Keratinocyte (primary cell): Measurements from ENCODE around the gene INVS. TPM values are rescaled to one million over a fixed set of nuclear protein-coding genes. Genes with fewer than 3 reads are reported as not detected.

ENCODE experiments used
- DNase-seq: peaks from one replicate; pipeline ENCODE4 v3.0.0-alpha.2; 2011; ENCODE audit warnings: low read depth, missing footprints, low spot score
- FAIRE-seq: peaks from 2 replicates; lab custom pipeline; 2011; peaks lifted over from hg19 to GRCh38; lab: Jason Lieb, UNC
- H2AFZ ChIP-seq: 2 replicates; pipeline ENCODE4 v1.6.0; 2012; ENCODE audit warnings: low read length, control low read depth, inconsistent platforms; ENCODE audit not compliant: control insufficient read depth
- H3K27ac ChIP-seq: 2 replicates; pipeline ENCODE4 v1.5.1; 2011; ENCODE audit warnings: low read length; ENCODE audit not compliant: control insufficient read depth, insufficient read depth
- H3K27me3 ChIP-seq: 3 replicates; pipeline ENCODE4 v1.6.0; 2011; ENCODE audit warnings: low read length; ENCODE audit not compliant: control insufficient read depth, insufficient read depth; ENCODE audit errors: extremely low read depth
- H3K36me3 ChIP-seq, 2 experiments: 2 replicates in 1 of 2; 3 replicates in 1 of 2; pipeline ENCODE4 v1.5.1; 2011; ENCODE audit warnings: low read length in 2 of 2, mild to moderate bottlenecking in 1 of 2; ENCODE audit not compliant: control insufficient read depth in 2 of 2, insufficient read depth in 2 of 2; ENCODE audit errors: extremely low read depth in 1 of 2
- H3K4me1 ChIP-seq: 3 replicates; pipeline ENCODE4 v1.5.1; 2011; ENCODE audit warnings: low read length; ENCODE audit not compliant: control insufficient read depth, insufficient read depth; ENCODE audit errors: extremely low read depth
- H3K4me2 ChIP-seq: 3 replicates; pipeline ENCODE4 v1.6.0; 2011; ENCODE audit warnings: low read depth, low read length; ENCODE audit not compliant: control insufficient read depth, insufficient read depth; ENCODE audit errors: extremely low read depth
- H3K4me3 ChIP-seq, 3 experiments: fragments of 200-600 bp in 1 of 3; sonication (generic) in 1 of 3; 2 replicates in 2 of 3; 3 replicates in 1 of 3; pipeline ENCODE4 v1.5.1; 2011 to 2016; ENCODE audit warnings: low read length in 3 of 3, mild to moderate bottlenecking in 3 of 3, control low read depth in 2 of 3, inconsistent platforms in 1 of 3, low read depth in 1 of 3, mixed read lengths in 1 of 3, mixed run types in 1 of 3, moderate library complexity in 1 of 3; ENCODE audit not compliant: control insufficient read depth in 2 of 3, insufficient read depth in 2 of 3; ENCODE audit errors: extremely low read depth in 1 of 3
- H3K79me2 ChIP-seq: 2 replicates; pipeline ENCODE4 v1.6.0; 2012; ENCODE audit warnings: low read length; ENCODE audit not compliant: control insufficient read depth, insufficient read depth
- H3K9ac ChIP-seq: 3 replicates; pipeline ENCODE4 v1.6.0; 2011; ENCODE audit warnings: low read length; ENCODE audit not compliant: control insufficient read depth, insufficient read depth; ENCODE audit errors: extremely low read depth
- H3K9me1 ChIP-seq: 3 replicates; pipeline ENCODE4 v1.6.0; 2011; ENCODE audit warnings: low read length; ENCODE audit not compliant: control insufficient read depth, insufficient read depth; ENCODE audit errors: extremely low read depth
- H3K9me3 ChIP-seq: 2 replicates; pipeline ENCODE4 v1.5.1; 2012; ENCODE audit warnings: low read depth, low read length; ENCODE audit not compliant: control insufficient read depth
- H4K20me1 ChIP-seq: 3 replicates; pipeline ENCODE4 v1.6.0; 2011; ENCODE audit warnings: low read length; ENCODE audit not compliant: control insufficient read depth, insufficient read depth; ENCODE audit errors: extremely low read depth
- EZH2 ChIP-seq: IDR thresholded peaks from one replicate; pipeline ENCODE4 v1.6.1; 2012; ENCODE audit warnings: inconsistent platforms, mild to moderate bottlenecking, low read length, moderate library complexity
- dilution Hi-C: fragments of 300-500 bp; cut with MboI; formaldehyde crosslinking; loops from one replicate; pipeline ENCODE4 v1.7.0; 2020; ENCODE audit warnings: low sequenced_read_pairs; ENCODE audit not compliant: extremely low pct_ligation_motif_present
- polyA plus RNA-seq, 5 experiments: library from polyadenylated mRNA; depleted of rRNA in 3 of 5; stranded (reverse) in 3 of 5; stranded (forward) in 1 of 5; unstranded in 1 of 5; fragments of >200 nt; gene quantifications; 1 replicate in 1 of 5; 2 replicates in 3 of 5; 3 replicates in 1 of 5; pipeline versions ENCODE4 v1.2.1 to v1.2.3, GENCODE V29; 2011 to 2012; ENCODE audit warnings: missing spikeins in 2 of 5, low read depth in 1 of 5, low replicate concordance in 1 of 5
- TF ChIP-seq, protein P1 (sequence below), 3 experiments: IDR thresholded peaks in 1 of 3; conservative IDR thresholded peaks in 1 of 3; optimal IDR thresholded peaks in 1 of 3; 2 replicates in 2 of 3; 3 replicates in 1 of 3; pipeline versions ENCODE3 to v1.5.1; 2011; ENCODE audit warnings: low read length in 3 of 3, mild to moderate bottlenecking in 3 of 3, moderate library complexity in 2 of 3, control low read depth in 1 of 3, inconsistent platforms in 1 of 3; ENCODE audit not compliant: insufficient read depth in 2 of 3; ENCODE audit errors: extremely low read depth in 1 of 3

INVS gene
- polyA plus RNA-seq, 1 donor (not counting 4 experiments of a cell fraction or from before 2014, with no cell fraction given): 21.1 TPM

DNA sequence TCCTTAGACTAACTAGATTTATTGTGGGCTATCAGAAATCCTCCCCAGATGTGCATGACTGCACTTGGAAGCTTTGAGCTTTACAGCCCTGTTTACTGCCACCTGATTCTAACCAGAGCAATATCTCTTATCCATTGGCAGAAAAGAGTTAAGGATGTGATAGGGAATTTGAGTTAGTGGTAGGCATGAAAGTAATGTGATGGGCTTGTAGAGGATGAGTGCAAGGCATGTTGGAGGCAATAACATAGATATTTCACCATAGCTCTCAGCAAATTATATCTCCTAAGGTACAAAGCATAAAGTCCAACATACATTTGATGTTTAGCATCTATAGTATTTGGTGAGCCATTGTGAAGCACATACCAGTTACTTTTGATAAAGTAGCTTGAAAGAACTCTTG, 103.8 kb downstream of the INVS start:
- dilution Hi-C loops: no loop called here
- no peak for TF ChIP-seq EZH2
- TF ChIP-seq, protein P1, sequence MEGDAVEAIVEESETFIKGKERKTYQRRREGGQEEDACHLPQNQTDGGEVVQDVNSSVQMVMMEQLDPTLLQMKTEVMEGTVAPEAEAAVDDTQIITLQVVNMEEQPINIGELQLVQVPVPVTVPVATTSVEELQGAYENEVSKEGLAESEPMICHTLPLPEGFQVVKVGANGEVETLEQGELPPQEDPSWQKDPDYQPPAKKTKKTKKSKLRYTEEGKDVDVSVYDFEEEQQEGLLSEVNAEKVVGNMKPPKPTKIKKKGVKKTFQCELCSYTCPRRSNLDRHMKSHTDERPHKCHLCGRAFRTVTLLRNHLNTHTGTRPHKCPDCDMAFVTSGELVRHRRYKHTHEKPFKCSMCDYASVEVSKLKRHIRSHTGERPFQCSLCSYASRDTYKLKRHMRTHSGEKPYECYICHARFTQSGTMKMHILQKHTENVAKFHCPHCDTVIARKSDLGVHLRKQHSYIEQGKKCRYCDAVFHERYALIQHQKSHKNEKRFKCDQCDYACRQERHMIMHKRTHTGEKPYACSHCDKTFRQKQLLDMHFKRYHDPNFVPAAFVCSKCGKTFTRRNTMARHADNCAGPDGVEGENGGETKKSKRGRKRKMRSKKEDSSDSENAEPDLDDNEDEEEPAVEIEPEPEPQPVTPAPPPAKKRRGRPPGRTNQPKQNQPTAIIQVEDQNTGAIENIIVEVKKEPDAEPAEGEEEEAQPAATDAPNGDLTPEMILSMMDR (optimal IDR thresholded peaks at IDR 0.05 in 1 of 3, IDR thresholded peaks at IDR 0.05 in 1 of 3, conservative IDR thresholded peaks at IDR 0.05 in 1 of 3; ENCODE audit: extremely low read depth in 1 of 3, insufficient read depth in 2 of 3, low read length in 3 of 3): no peak
- Histone ChIP-seq H3K9me3 (no peaks in the 10 kb centered on the region), H2AFZ (no peak overlapping the region), H3K4me1 (no peaks in the 10 kb centered on the region), H3K4me2 (no peak overlapping the region), H3K9ac (no peak overlapping the region), H3K4me3 (no peak overlapping the region), H3K79me2 (no peaks in the 10 kb centered on the region), H3K36me3 (no peaks in the 10 kb centered on the region), H3K9me1 (no peaks in the 10 kb centered on the region), H3K27ac (no peak overlapping the region), H3K27me3 (no peaks in the 10 kb centered on the region), H4K20me1 (no peaks in the 10 kb centered on the region)
- DNase-seq: no peak
- no peak for FAIRE-seq

DNA sequence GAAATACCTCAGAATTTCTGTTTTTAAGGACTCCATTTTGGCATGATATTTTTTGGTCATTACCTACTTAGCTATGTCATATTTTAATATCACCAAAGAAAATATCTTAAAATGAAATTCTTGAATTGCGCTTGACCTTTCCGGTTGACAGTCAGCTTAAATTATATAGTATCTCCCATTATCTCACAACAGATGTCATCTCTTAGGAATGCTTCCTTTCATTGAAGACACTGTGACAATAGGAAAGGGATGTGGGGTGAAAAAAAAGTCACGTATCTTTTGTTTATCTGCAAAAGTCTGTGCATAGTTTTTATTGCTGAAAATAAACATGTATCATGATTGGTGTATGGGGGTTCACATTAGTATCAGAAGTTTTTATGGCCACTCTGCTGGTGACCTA, 105.8 kb downstream of the INVS start:
- H3K36me3 ChIP-seq: no peaks in the 10 kb centered on the region
- no peak for FAIRE-seq
- no peak overlapping the region for H2AFZ ChIP-seq
- no peak overlapping the region for H3K9ac ChIP-seq
- H3K4me2 ChIP-seq: no peak overlapping the region
- dilution Hi-C loops: no loop called here
- no peak for DNase-seq
- H3K9me1 ChIP-seq: no peaks in the 10 kb centered on the region
- H3K4me1 ChIP-seq: no peaks in the 10 kb centered on the region
- H3K27me3 ChIP-seq: no peaks in the 10 kb centered on the region
- H3K4me3 ChIP-seq: no peak overlapping the region
- no peaks in the 10 kb centered on the region for H4K20me1 ChIP-seq
- H3K9me3 ChIP-seq: no peaks in the 10 kb centered on the region
- H3K79me2 ChIP-seq: no peaks in the 10 kb centered on the region
- no peak overlapping the region for H3K27ac ChIP-seq
- TF ChIP-seq, protein P1 (optimal IDR thresholded peaks at IDR 0.05 in 1 of 3, IDR thresholded peaks at IDR 0.05 in 1 of 3, conservative IDR thresholded peaks at IDR 0.05 in 1 of 3; ENCODE audit: extremely low read depth in 1 of 3, insufficient read depth in 2 of 3, low read length in 3 of 3): no peak
- TF ChIP-seq EZH2: no peak
